ENCODE measurements around the gene ACTR2. TPM values are rescaled to one million over a fixed set of nuclear protein-coding genes. Genes with fewer than 3 reads are reported as not detected.

The ACTR2 gene
- total and polyA plus RNA-seq, 9 of the 15 experiments (the other 6 are each of a cell fraction or from before 2014, with no cell fraction given) = 47.3 to 239 (median 108) TPM

GRCh38 chr2:65278531-65278981 lies 50.9 kb downstream of the ACTR2 start (continued):
- TF ChIP-seq, protein P1, sequence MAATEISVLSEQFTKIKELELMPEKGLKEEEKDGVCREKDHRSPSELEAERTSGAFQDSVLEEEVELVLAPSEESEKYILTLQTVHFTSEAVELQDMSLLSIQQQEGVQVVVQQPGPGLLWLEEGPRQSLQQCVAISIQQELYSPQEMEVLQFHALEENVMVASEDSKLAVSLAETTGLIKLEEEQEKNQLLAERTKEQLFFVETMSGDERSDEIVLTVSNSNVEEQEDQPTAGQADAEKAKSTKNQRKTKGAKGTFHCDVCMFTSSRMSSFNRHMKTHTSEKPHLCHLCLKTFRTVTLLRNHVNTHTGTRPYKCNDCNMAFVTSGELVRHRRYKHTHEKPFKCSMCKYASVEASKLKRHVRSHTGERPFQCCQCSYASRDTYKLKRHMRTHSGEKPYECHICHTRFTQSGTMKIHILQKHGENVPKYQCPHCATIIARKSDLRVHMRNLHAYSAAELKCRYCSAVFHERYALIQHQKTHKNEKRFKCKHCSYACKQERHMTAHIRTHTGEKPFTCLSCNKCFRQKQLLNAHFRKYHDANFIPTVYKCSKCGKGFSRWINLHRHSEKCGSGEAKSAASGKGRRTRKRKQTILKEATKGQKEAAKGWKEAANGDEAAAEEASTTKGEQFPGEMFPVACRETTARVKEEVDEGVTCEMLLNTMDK (IDR thresholded peaks at IDR 0.05; ENCODE audit: borderline replicate concordance, insufficient read depth, low read depth, low read length, poor library complexity, severe bottlenecking) = no peak
- TF ChIP-seq, protein P2, sequence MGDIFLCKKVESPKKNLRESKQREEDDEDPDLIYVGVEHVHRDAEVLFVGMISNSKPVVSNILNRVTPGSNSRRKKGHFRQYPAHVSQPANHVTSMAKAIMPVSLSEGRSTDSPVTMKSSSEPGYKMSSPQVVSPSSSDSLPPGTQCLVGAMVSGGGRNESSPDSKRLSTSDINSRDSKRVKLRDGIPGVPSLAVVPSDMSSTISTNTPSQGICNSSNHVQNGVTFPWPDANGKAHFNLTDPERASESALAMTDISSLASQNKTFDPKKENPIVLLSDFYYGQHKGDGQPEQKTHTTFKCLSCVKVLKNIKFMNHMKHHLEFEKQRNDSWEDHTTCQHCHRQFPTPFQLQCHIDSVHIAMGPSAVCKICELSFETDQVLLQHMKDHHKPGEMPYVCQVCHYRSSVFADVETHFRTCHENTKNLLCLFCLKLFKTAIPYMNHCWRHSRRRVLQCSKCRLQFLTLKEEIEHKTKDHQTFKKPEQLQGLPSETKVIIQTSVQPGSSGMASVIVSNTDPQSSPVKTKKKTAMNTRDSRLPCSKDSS (IDR thresholded peaks at IDR 0.05; ENCODE audit: low read depth, partially characterized antibody) = no peak
- TF ChIP-seq RERE (CRISPR knock-in tag; IDR thresholded peaks at IDR 0.05; ENCODE audit: borderline replicate concordance) (no peak), PHB2 (IDR thresholded peaks at IDR 0.05; ENCODE audit: low read depth) (no peak), DPF2 (IDR thresholded peaks at IDR 0.05) (0 out of 2 replicates have a peak, but pooled peaks have one; percentile 35), NR3C1 (CRISPR knock-in tag; IDR thresholded peaks at IDR 0.05) (no peak), POLR3G (IDR thresholded peaks at IDR 0.05; ENCODE audit: extremely low read depth, insufficient read length, insufficient replicate concordance) (no peak), FOXO4 (CRISPR knock-in tag; IDR thresholded peaks at IDR 0.05) (no peak), BCOR (IDR thresholded peaks at IDR 0.05) (no peak), ZNF316 (IDR thresholded peaks at IDR 0.05) (no peak), ZNF263 (CRISPR knock-in tag; IDR thresholded peaks at IDR 0.05; ENCODE audit: borderline replicate concordance) (peak; percentile 77; the same call in 1 of the 2 replicates), HES1 (IDR thresholded peaks at IDR 0.05; ENCODE audit: low read depth) (no peak), ZNF324 (CRISPR knock-in tag; IDR thresholded peaks at IDR 0.05) (no peak), CBFA2T3 (IDR thresholded peaks at IDR 0.05) (0 out of 2 replicates have a peak, but pooled peaks have one; percentile 27), EP300 (IDR thresholded peaks at IDR 0.05; ENCODE audit: low read length) (peak; percentile 15; the same call in 1 of the 2 replicates), CBX5 (IDR thresholded peaks at IDR 0.05; ENCODE audit: borderline replicate concordance, low read depth) (no peak), IRF2 (CRISPR knock-in tag; IDR thresholded peaks at IDR 0.05) (no peak), SMARCC2 (IDR thresholded peaks at IDR 0.05; ENCODE audit: low read depth) (no peak), ERF (CRISPR knock-in tag; IDR thresholded peaks at IDR 0.05) (no peak)

Data from K562 (cell line).